Left forelimb (tissue), 1 donor: ENCODE results near the gene CDRT4.

Source experiments
- DNase-seq: peaks from one replicate; pipeline ENCODE4 v3.0.0-alpha.2; 2018; ENCODE audit warnings: low spot score

CDRT4 gene

GRCh38 chr17:15393414-15393813 lies 74.0 kb downstream of the CDRT4 start:
- no peak for DNase-seq

GRCh38 chr17:15392326-15392741 lies 75.1 kb downstream of the CDRT4 start:
- DNase-seq, result no peak

- DNase-seq, result no peak
These were observed 78.9 kb downstream of the CDRT4 start for GRCh38 chr17:15388356-15389041.

GRCh38 chr17:15386083-15386482 lies 81.3 kb downstream of the CDRT4 start:
- no peak for DNase-seq
